Nephron progenitor cell (in vitro differentiated cells): ENCODE measurements around the gene PHACTR1.

Experiments
- DNase-seq: peaks from one replicate; pipeline ENCODE4 v3.0.0; 2021
- H3K27ac Mint-ChIP-seq: 2 replicates; pipeline ENCODE4 v1.8.0; 2021; ENCODE audit warnings: mild to moderate bottlenecking, moderate library complexity, mixed read lengths
- H3K27me3 Mint-ChIP-seq: 2 replicates; pipeline ENCODE4 v1.8.0; 2021; ENCODE audit warnings: mild to moderate bottlenecking, low read depth, mixed read lengths; ENCODE audit not compliant: poor library complexity
- H3K36me3 Mint-ChIP-seq: 2 replicates; pipeline ENCODE4 v1.8.0; 2021; ENCODE audit warnings: low read depth, mixed read lengths
- H3K4me1 Mint-ChIP-seq: 2 replicates; pipeline ENCODE4 v1.8.0; 2021; ENCODE audit warnings: mixed read lengths
- H3K4me3 Mint-ChIP-seq: 2 replicates; pipeline ENCODE4 v1.8.0; 2021; ENCODE audit warnings: mild to moderate bottlenecking, moderate library complexity, mixed read lengths
- H3K9me3 Mint-ChIP-seq: 2 replicates; pipeline ENCODE4 v1.8.0; 2021; ENCODE audit warnings: mild to moderate bottlenecking, moderate library complexity, mixed read lengths
- CTCF ChIP-seq: fragments of 200-600 bp; sonication (generic); IDR thresholded peaks from 2 replicates; pipeline ENCODE4 v1.5.0; 2021; ENCODE audit warnings: antibody characterized with exemption

The PHACTR1 gene

DNA sequence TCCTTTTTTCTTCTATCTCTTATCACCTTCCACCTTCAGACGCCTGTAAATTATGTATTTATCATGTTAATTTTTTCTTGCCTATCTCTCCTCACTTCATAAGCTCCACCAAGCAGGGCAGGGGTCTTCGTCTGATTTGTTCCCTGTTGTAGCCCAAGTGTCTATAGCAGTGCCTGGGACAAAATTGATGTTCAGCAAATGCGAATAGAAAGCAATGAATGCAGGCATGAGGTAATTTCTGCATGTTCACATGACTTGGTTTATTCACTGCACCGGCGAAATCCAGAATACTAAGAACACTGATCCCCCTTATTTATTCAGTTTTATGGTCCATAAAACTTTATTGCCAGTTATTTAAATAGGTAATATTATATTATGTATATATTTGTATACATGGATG is 449.7 kb downstream of the PHACTR1 start:
- Mint-ChIP-seq H3K36me3 (no peaks in the 10 kb centered on the region), H3K4me1 (peaks cover 37% of the 10 kb centered on the region), H3K9me3 (peaks cover 7% of the 10 kb centered on the region), H3K27ac (peak overlapping the region; percentile 1), H3K27me3 (peaks cover 9% of the 10 kb centered on the region), H3K4me3 (peak overlapping the region; percentile 1)
- DNase-seq, result no peak
- TF ChIP-seq CTCF, result no peak

DNA sequence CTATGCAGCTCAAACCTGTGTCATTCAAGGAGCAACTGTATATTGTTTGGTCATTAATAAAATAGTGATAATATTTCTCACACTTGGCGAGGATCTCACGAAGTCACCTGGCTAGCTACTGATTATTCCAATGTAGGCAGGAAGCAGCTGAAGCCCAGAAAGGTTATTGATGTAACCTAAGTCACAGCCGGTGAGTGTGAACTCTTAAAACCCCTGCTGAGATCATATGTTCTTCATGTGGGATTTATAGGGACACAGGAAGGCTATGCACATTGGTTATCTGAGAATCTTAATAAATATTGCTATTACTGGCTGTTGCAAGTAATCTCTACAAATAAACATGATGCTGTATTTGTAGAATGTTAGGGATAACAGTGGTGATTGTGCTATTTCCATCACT is 450.3 kb downstream of the PHACTR1 start:
- H3K36me3 Mint-ChIP-seq, result no peaks in the 10 kb centered on the region
- H3K27me3 Mint-ChIP-seq, result peaks cover 9% of the 10 kb centered on the region
- H3K27ac Mint-ChIP-seq, result no peak overlapping the region
- DNase-seq, result no peak
- peaks cover 38% of the 10 kb centered on the region for H3K4me1 Mint-ChIP-seq
- H3K4me3 Mint-ChIP-seq, result no peak overlapping the region
- H3K9me3 Mint-ChIP-seq, result peaks cover 7% of the 10 kb centered on the region
- no peak for TF ChIP-seq CTCF

GRCh38 chr6:13172291-13172690 is 455.7 kb downstream of the PHACTR1 start:
- TF ChIP-seq CTCF, result no peak
- Mint-ChIP-seq H3K9me3 (peaks cover 7% of the 10 kb centered on the region), H3K27ac (no peak overlapping the region), H3K4me3 (no peak overlapping the region), H3K27me3 (peaks cover 10% of the 10 kb centered on the region), H3K36me3 (no peaks in the 10 kb centered on the region), H3K4me1 (peaks cover 29% of the 10 kb centered on the region)
- peak; percentile 55 for DNase-seq

DNA sequence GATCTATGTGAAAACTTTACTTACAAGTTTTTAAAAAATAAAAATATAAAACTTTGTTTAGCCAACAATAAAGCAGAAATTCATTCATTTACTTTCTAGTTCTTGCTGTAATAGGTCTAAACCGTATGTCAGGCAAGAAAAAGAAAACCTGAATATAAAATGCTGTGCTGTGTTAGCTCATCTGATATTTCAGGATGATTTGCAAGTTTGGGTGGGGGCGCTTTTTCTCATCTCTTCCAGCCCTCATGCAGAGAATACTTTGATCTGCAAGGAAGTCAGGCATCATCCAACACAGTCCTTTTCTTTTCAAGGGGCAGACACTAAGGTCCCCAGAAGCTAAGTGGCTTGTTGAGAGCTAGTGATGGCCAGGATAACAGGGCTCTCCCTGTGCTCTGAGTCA is 458.5 kb downstream of the PHACTR1 start:
- Mint-ChIP-seq H3K9me3 (no peaks in the 10 kb centered on the region), H3K27ac (no peak overlapping the region), H3K36me3 (no peaks in the 10 kb centered on the region), H3K4me1 (peaks cover 26% of the 10 kb centered on the region), H3K4me3 (no peak overlapping the region), H3K27me3 (peaks cover 4% of the 10 kb centered on the region)
- no peak for DNase-seq
- no peak for TF ChIP-seq CTCF

GRCh38 chr6:13175759-13176158 is 459.2 kb downstream of the PHACTR1 start:
- peaks cover 8% of the 10 kb centered on the region for H3K27me3 Mint-ChIP-seq
- H3K4me3 Mint-ChIP-seq, result no peak overlapping the region
- peak overlapping the region; percentile 8 for H3K27ac Mint-ChIP-seq
- TF ChIP-seq CTCF, result no peak
- peaks cover 26% of the 10 kb centered on the region for H3K4me1 Mint-ChIP-seq
- no peaks in the 10 kb centered on the region for H3K9me3 Mint-ChIP-seq
- no peaks in the 10 kb centered on the region for H3K36me3 Mint-ChIP-seq
- DNase-seq, result no peak

- Mint-ChIP-seq H3K27me3 (peaks cover 12% of the 10 kb centered on the region), H3K27ac (no peak overlapping the region), H3K9me3 (no peaks in the 10 kb centered on the region), H3K4me3 (no peak overlapping the region), H3K4me1 (peaks cover 31% of the 10 kb centered on the region), H3K36me3 (no peaks in the 10 kb centered on the region)
- DNase-seq, result no peak
- no peak for TF ChIP-seq CTCF
Measured at GRCh38 chr6:13177664-13178063, 461.1 kb downstream of the PHACTR1 start.
